CD14-positive monocyte (primary cell): ENCODE measurements around the gene TYR. TPM values are rescaled to one million over a fixed set of nuclear protein-coding genes. Genes with fewer than 3 reads are reported as not detected.
"Not testable (repeated sequence)": the region's sequence is repeated elsewhere in the genome, so short reads cannot be mapped to it uniquely, and the experiment has no call there.

Source experiments
- DNase-seq, 3 donors: peaks; one replicate each; pipeline ENCODE4 v3.0.0-alpha.2; 2011 to 2022
- H2AFZ ChIP-seq: 2 replicates; pipeline ENCODE4 v1.6.0; 2012; ENCODE audit warnings: mild to moderate bottlenecking, low read depth, low read length, inconsistent platforms; ENCODE audit not compliant: insufficient read depth, poor library complexity, severe bottlenecking
- H3K27ac ChIP-seq, 2 donors: 1 replicate in 1 of 2; 2 replicates in 1 of 2; pipeline ENCODE4 v1.5.1; 2012 to 2013; ENCODE audit warnings: low read length in 2 of 2, control low read depth in 1 of 2, inconsistent platforms in 1 of 2, low read depth in 1 of 2, mild to moderate bottlenecking in 1 of 2
- H3K27me3 ChIP-seq, 2 donors: one replicate each; pipeline versions ENCODE4 v1.6.0 to v1.6.1; 2011 to 2013; ENCODE audit warnings: low read length in 2 of 2; ENCODE audit not compliant: control insufficient read depth in 2 of 2, insufficient read depth in 2 of 2
- H3K36me3 ChIP-seq, 2 donors: replicated peaks in 1 of 2; 1 replicate in 1 of 2; 2 replicates in 1 of 2; pipeline versions ENCODE4 v1.5.1 to v1.6.1; 2012 to 2013; ENCODE audit warnings: low read length in 2 of 2, control low read depth in 1 of 2, inconsistent platforms in 1 of 2, mild to moderate bottlenecking in 1 of 2; ENCODE audit not compliant: insufficient read depth in 2 of 2, control insufficient read depth in 1 of 2
- H3K4me1 ChIP-seq, 2 donors: 1 replicate in 1 of 2; 2 replicates in 1 of 2; pipeline versions ENCODE4 v1.5.1 to v1.6.1; 2012 to 2013; ENCODE audit warnings: low read length in 2 of 2, control low read depth in 1 of 2, inconsistent platforms in 1 of 2, mild to moderate bottlenecking in 1 of 2, moderate library complexity in 1 of 2; ENCODE audit not compliant: insufficient read depth in 2 of 2, control insufficient read depth in 1 of 2
- H3K4me2 ChIP-seq: replicated peaks from 2 replicates; pipeline ENCODE3; 2012; ENCODE audit warnings: low read length, moderate library complexity, mild to moderate bottlenecking; ENCODE audit not compliant: poor library complexity, severe bottlenecking; ENCODE audit errors: extremely low read depth
- H3K4me3 ChIP-seq, 3 experiments: fragments of 200-600 bp in 1 of 3; sonication (generic) in 1 of 3; replicated peaks in 1 of 3; 1 replicate in 2 of 3; 2 replicates in 1 of 3; pipeline ENCODE4 v1.5.1; 2011 to 2013; ENCODE audit warnings: low read length in 3 of 3, mild to moderate bottlenecking in 3 of 3, control low read depth in 2 of 3, low read depth in 2 of 3, inconsistent platforms in 1 of 3, moderate library complexity in 1 of 3
- H3K79me2 ChIP-seq: 2 replicates; pipeline ENCODE4 v1.6.0; 2012; ENCODE audit warnings: mild to moderate bottlenecking, control low read depth, inconsistent platforms, low read length, moderate library complexity; ENCODE audit not compliant: insufficient read depth
- H3K9ac ChIP-seq: 2 replicates; pipeline ENCODE4 v1.6.0; 2017; ENCODE audit warnings: low read length, mild to moderate bottlenecking; ENCODE audit not compliant: insufficient read depth, poor library complexity, severe bottlenecking
- H3K9me3 ChIP-seq, 2 donors: replicated peaks in 1 of 2; 1 replicate in 1 of 2; 2 replicates in 1 of 2; pipeline versions ENCODE4 v1.5.1 to v1.6.1; 2012 to 2013; ENCODE audit warnings: low read length in 2 of 2, control low read depth in 1 of 2; ENCODE audit not compliant: control insufficient read depth in 1 of 2, insufficient read depth in 1 of 2
- H4K20me1 ChIP-seq: 2 replicates; pipeline ENCODE4 v1.6.0; 2012; ENCODE audit warnings: mild to moderate bottlenecking, low read length, control low read depth, moderate library complexity; ENCODE audit not compliant: insufficient read depth
- H3K27ac Mint-ChIP-seq, 7 donors: one replicate each; pipeline ENCODE4 v1.8.0; 2020; ENCODE audit warnings: mild to moderate bottlenecking in 7 of 7, mixed read lengths in 7 of 7, moderate library complexity in 6 of 7, inconsistent platforms in 2 of 7
- H3K27me3 Mint-ChIP-seq, 3 donors: one replicate each; pipeline ENCODE4 v1.8.0; 2021 to 2022; ENCODE audit warnings: low read depth in 3 of 3, mild to moderate bottlenecking in 3 of 3, mixed read lengths in 3 of 3, moderate library complexity in 3 of 3, inconsistent platforms in 1 of 3
- H3K36me3 Mint-ChIP-seq, 2 donors: one replicate each; pipeline ENCODE4 v1.8.0; 2020; ENCODE audit warnings: mixed read lengths in 2 of 2, inconsistent platforms in 1 of 2, mild to moderate bottlenecking in 1 of 2
- H3K4me1 Mint-ChIP-seq: one replicate; pipeline ENCODE4 v1.8.0; 2020; ENCODE audit warnings: mild to moderate bottlenecking, mixed read lengths
- H3K4me3 Mint-ChIP-seq, 2 donors: one replicate each; pipeline ENCODE4 v1.8.0; 2020; ENCODE audit warnings: mild to moderate bottlenecking in 2 of 2, mixed read lengths in 2 of 2, moderate library complexity in 1 of 2
- H3K9me3 Mint-ChIP-seq, 7 donors: one replicate each; pipeline ENCODE4 v1.8.0; 2020 to 2022; ENCODE audit warnings: mixed read lengths in 7 of 7, mild to moderate bottlenecking in 6 of 7, moderate library complexity in 6 of 7, inconsistent platforms in 2 of 7
- CTCF ChIP-seq: fragments of 200-600 bp; IDR thresholded peaks from one replicate; pipeline ENCODE4 v1.8.0; 2022; ENCODE audit warnings: antibody characterized with exemption, mild to moderate bottlenecking
- WGBS: methylation state at CpG from one replicate; pipeline ENCODE4 v1.1.5; 2013; ENCODE audit warnings: missing lambda C conversion rate; ENCODE audit not compliant: insufficient coverage; 5-methylcytosine and 5-hydroxymethylcytosine counted together
- intact Hi-C, 2 donors: fragments of 100-400 bp; cut with micrococcal nuclease; formaldehyde crosslinking; loops; one replicate each; pipeline versions ENCODE4 v1.15.0 to v1.15.1; 2023
- polyA plus RNA-seq, 3 donors: library from polyadenylated mRNA; depleted of rRNA in 1 of 3; unstranded in 2 of 3; stranded (reverse) in 1 of 3; fragments of 300-500 nt in 2 of 3; fragments of >200 nt in 1 of 3; fragmentation: Illumina TruSeq in 2 of 3; gene quantifications; 1 replicate in 2 of 3; 2 replicates in 1 of 3; pipeline ENCODE4 v1.2.3, GENCODE V29; 2012 to 2021

TYR gene
- polyA plus RNA-seq, 3 donors: not detected

DNA sequence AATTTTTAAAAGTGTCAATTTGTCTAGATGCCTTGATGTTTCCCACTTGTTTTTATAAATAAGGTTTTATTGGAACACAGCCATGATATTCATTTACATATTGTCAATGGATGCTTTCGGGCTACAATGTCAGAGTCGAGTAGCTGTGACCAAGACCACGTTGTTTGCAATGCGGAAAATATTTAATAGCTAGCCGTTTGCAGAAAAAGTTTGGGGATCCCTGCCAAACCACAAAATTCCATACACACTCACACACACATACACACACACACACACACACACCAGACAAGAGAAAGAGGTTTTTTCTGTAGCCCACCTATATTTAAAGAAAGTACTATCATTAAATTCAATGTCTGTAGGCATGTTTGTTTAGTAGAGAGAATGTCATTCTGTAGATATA lies 58.3 kb downstream of the TYR start:
- no peaks in the 10 kb centered on the region for H3K27me3 Mint-ChIP-seq
- H3K27ac ChIP-seq: no peak overlapping the region
- no peak overlapping the region for H3K9ac ChIP-seq
- H3K79me2 ChIP-seq: no peaks in the 10 kb centered on the region
- TF ChIP-seq CTCF: no peak
- no peaks in the 10 kb centered on the region for H3K36me3 ChIP-seq
- DNase-seq: no peak
- WGBS: no CpG with 5 or more reads among the region's 5 CpGs
- H2AFZ ChIP-seq: no peak overlapping the region
- H3K36me3 Mint-ChIP-seq: no peaks in the 10 kb centered on the region
- H3K9me3 ChIP-seq: no peaks in the 10 kb centered on the region
- no peaks in the 10 kb centered on the region for H3K4me1 ChIP-seq
- intact Hi-C loops: no loop called here
- no peaks in the 10 kb centered on the region for H3K27me3 ChIP-seq
- no peak overlapping the region for H3K4me2 ChIP-seq
- H3K27ac Mint-ChIP-seq: no peak overlapping the region
- H4K20me1 ChIP-seq: no peaks in the 10 kb centered on the region
- no peak overlapping the region for H3K4me3 ChIP-seq
- H3K9me3 Mint-ChIP-seq: peaks cover 0 to 4% (median 0%) of the 10 kb centered on the region in 7 donors
- H3K4me3 Mint-ChIP-seq: no peak overlapping the region
- no peaks in the 10 kb centered on the region for H3K4me1 Mint-ChIP-seq

GRCh38 chr11:89247007-89247406 lies 69.3 kb downstream of the TYR start:
- intact Hi-C loops, H3K4me3 Mint-ChIP-seq: not testable (repeated sequence)
- WGBS: no CpG with 5 or more reads among the region's 4 CpGs

More at GRCh38 chr11:89247007-89247406, 69.3 kb downstream of the TYR start:
- not testable (repeated sequence) for H3K9me3 ChIP-seq, H3K4me2 ChIP-seq, H3K27me3 ChIP-seq, H3K9me3 Mint-ChIP-seq, H3K4me1 ChIP-seq, H3K27ac ChIP-seq, DNase-seq, H3K9ac ChIP-seq, H3K36me3 ChIP-seq, H3K4me3 ChIP-seq, H3K79me2 ChIP-seq, H4K20me1 ChIP-seq, H2AFZ ChIP-seq, H3K27ac Mint-ChIP-seq, H3K4me1 Mint-ChIP-seq, H3K36me3 Mint-ChIP-seq, H3K27me3 Mint-ChIP-seq
